GM12872 (cell line): ENCODE results near the gene PRR29.

Experiments
- TF ChIP-seq, protein P1 (sequence below): IDR thresholded peaks from 3 replicates; pipeline ENCODE4 v1.5.1; 2011; ENCODE audit warnings: low read depth, mild to moderate bottlenecking, low read length, moderate library complexity; ENCODE audit not compliant: insufficient read depth

The PRR29 gene

GRCh38 chr17:63967953-63968352 is 30.2 kb upstream of the PRR29 start:
- TF ChIP-seq, protein P1, sequence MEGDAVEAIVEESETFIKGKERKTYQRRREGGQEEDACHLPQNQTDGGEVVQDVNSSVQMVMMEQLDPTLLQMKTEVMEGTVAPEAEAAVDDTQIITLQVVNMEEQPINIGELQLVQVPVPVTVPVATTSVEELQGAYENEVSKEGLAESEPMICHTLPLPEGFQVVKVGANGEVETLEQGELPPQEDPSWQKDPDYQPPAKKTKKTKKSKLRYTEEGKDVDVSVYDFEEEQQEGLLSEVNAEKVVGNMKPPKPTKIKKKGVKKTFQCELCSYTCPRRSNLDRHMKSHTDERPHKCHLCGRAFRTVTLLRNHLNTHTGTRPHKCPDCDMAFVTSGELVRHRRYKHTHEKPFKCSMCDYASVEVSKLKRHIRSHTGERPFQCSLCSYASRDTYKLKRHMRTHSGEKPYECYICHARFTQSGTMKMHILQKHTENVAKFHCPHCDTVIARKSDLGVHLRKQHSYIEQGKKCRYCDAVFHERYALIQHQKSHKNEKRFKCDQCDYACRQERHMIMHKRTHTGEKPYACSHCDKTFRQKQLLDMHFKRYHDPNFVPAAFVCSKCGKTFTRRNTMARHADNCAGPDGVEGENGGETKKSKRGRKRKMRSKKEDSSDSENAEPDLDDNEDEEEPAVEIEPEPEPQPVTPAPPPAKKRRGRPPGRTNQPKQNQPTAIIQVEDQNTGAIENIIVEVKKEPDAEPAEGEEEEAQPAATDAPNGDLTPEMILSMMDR: no peak

- TF ChIP-seq, protein P1: no peak
These were observed 28.9 kb upstream of the PRR29 start for GRCh38 chr17:63969278-63969677.

GRCh38 chr17:63972796-63973195 is 25.4 kb upstream of the PRR29 start, which contains the start of gene SCN4A:
Gene SCN4A, minus strand, starts transcription at chr17:63972918. Its CDS starts 77 bp downstream, at chr17:63972841.
- TF ChIP-seq, protein P1: no peak

DNA sequence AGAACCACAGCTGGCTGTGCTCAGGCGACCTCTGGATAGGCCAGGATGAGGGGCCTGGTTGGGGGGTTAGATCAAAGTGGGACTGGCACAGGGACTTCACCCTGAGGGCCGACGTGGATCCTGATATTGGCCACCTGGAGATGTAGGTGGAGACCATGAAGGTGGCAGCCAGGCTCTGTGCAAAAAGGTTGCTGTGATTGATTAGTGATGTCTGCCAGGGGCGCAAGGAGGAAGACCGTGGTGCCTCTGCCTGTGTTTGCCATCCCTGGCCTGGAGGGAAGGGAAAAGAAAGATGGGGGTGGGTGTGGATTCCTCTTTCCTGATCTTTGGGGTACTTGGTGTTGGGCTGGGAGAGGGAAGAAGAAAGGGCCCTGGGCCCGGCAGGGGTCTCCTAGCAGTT is 24.9 kb upstream of the PRR29 start:
- TF ChIP-seq, protein P1: no peak

DNA sequence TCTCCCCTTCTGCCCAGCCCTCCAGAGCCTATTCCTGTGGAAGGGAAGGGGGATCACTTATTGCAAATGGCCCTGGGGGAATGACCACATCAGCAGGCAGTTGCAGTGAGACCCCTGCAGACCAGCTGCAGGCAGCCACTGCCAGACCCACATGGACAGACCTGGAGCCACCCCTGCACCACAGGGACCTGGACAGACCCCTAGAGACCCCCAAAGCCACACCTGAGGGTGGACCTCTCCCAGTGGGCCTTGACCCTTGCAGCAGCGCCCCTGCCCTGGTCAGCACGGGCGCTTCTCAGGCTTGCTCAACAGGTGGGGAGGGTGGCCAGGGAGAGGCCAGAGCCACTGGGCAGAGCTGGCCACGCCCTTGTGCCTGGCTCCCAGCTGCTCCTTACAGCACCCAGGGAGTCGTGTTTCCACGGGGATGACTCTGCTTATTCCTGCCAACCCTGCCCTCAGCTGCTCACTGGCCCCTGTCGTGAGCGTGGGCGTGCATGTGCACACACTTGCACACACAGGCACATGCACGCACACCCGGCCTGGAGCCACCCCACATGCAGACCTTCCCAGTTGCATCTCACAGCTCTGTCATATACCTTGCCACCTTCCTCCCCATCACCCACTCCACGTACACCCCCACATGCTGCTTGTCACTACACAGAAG is 24.1 kb upstream of the PRR29 start:
- TF ChIP-seq, protein P1: no peak

- TF ChIP-seq, protein P1: no peak
These were observed 23.5 kb upstream of the PRR29 start for GRCh38 chr17:63974594-63975192.

GRCh38 chr17:63975541-63976092 is 22.5 kb upstream of the PRR29 start:
- TF ChIP-seq, protein P1: no peak
